Measurements from ENCODE around the gene ZDHHC14. TPM values are rescaled to one million over a fixed set of nuclear protein-coding genes. Genes with fewer than 3 reads are reported as not detected.

Gene ZDHHC14
- total and polyA plus RNA-seq, 2 of the 8 experiments (the other 6 are each of a cell fraction or from before 2014, with no cell fraction given) = 2.9 to 5.3 TPM

- H4K20me1 ChIP-seq (replicated peaks in 1 of 2; ENCODE audit: control insufficient read depth in 1 of 2, insufficient read depth in 2 of 2, low read length in 2 of 2) = no peaks in the 10 kb centered on the region
- H3K36me3 ChIP-seq (ENCODE audit: control insufficient read depth in 2 of 4, insufficient read depth in 4 of 4, low read length in 3 of 4) = no peaks in the 10 kb centered on the region
- DNase-seq (ENCODE audit: low read depth in 1 of 2, low spot score in 2 of 2) (no peak), FAIRE-seq (no peak)
- no peaks in the 10 kb centered on the region for H3K9me3 ChIP-seq (ENCODE audit: insufficient read depth in 2 of 2, low read depth in 1 of 2, low read length in 1 of 2)
- H3K9ac ChIP-seq (replicated peaks in 1 of 4; ENCODE audit: extremely low read depth in 1 of 4, low read depth in 3 of 4, low read length in 3 of 4) = no peak overlapping the region
- H3K18ac ChIP-seq (ENCODE audit: extremely low read depth, low read length) = no peak overlapping the region
- no peak overlapping the region for H2BK20ac ChIP-seq (ENCODE audit: low read length)
- no peaks in the 10 kb centered on the region for H3K79me1 ChIP-seq (ENCODE audit: low read depth, low read length)
- H3K4me1 ChIP-seq (replicated peaks in 1 of 4; ENCODE audit: control insufficient read depth in 3 of 4, insufficient read depth in 4 of 4, low read length in 3 of 4) = peaks cover 0 to 7% (median 0%) of the 10 kb centered on the region in 4 experiments; a peak in 3 of 7 replicates
- no peak overlapping the region for H3K23ac ChIP-seq (ENCODE audit: insufficient read length)
- no peak overlapping the region for H2BK120ac ChIP-seq (replicated peaks; ENCODE audit: low read depth, low read length)
- no peak overlapping the region for H3K4me2 ChIP-seq (ENCODE audit: insufficient read depth in 1 of 2, low read depth in 2 of 2, low read length in 2 of 2)
- no peak for TF ChIP-seq POLR2AphosphoS5 (IDR thresholded peaks at IDR 0.05; ENCODE audit: low read depth, low read length)
- no peak for TF ChIP-seq SIRT6 (IDR thresholded peaks at IDR 0.05; ENCODE audit: low read length)
- TF ChIP-seq MAFK (IDR thresholded peaks at IDR 0.05; ENCODE audit: low read depth, low read length) = no peak
- TF ChIP-seq JUN (IDR thresholded peaks at IDR 0.05; ENCODE audit: low read depth, low read length) = no peak
- TF ChIP-seq SIX5 (IDR thresholded peaks at IDR 0.05; ENCODE audit: low read depth, low read length) = no peak
- TF ChIP-seq SRF (IDR thresholded peaks at IDR 0.05; ENCODE audit: low read depth, low read length) = no peak
- TF ChIP-seq TAF7 (optimal IDR thresholded peaks at IDR 0.05; ENCODE audit: borderline replicate concordance, low read depth, low read length) = no peak
- H3K27me3 ChIP-seq (replicated peaks in 1 of 4; ENCODE audit: control insufficient read depth in 3 of 4, extremely low read depth in 1 of 4, insufficient read depth in 3 of 4, low read length in 3 of 4) = no peaks in the 10 kb centered on the region
- 94% methylated on average over 15 of the region's 15 CpGs; no CpG with 5 or more reads in 1 of the 2 experiments for WGBS, 2 experiments (ENCODE audit: extremely low coverage in 1 of 2, insufficient coverage in 1 of 2, insufficient read length in 1 of 2, insufficient replicate concordance in 2 of 2, low coverage in 1 of 2, low lambda C conversion rate in 2 of 2, missing lambda C conversion rate in 1 of 2)
- no peak overlapping the region for H2BK12ac ChIP-seq (ENCODE audit: low read depth, low read length)
- no peak overlapping the region for H3K14ac ChIP-seq (ENCODE audit: insufficient read length)
- no peak overlapping the region for H3K4me3 ChIP-seq (ENCODE audit: extremely low read depth in 1 of 4, insufficient read depth in 2 of 4, low read depth in 3 of 4, low read length in 4 of 4)
- H2BK15ac ChIP-seq (ENCODE audit: low read length) = no peak overlapping the region
- H3K23me2 ChIP-seq (ENCODE audit: low read depth, low read length) = no peaks in the 10 kb centered on the region
- H2AFZ ChIP-seq (ENCODE audit: low read length) = no peak overlapping the region
- H2AK5ac ChIP-seq (ENCODE audit: low read depth, low read length) = no peak overlapping the region
- H3K56ac ChIP-seq (replicated peaks; ENCODE audit: insufficient read length, low read depth, low read length) = no peak overlapping the region
- H4K8ac ChIP-seq (ENCODE audit: extremely low read depth, insufficient read depth, low read length) = no peak overlapping the region
- no peak overlapping the region for H3K4ac ChIP-seq (replicated peaks; ENCODE audit: insufficient read length, low read depth, low read length)
- CTCF ChIA-PET (ENCODE audit: partially characterized antibody) = interaction anchor here (1.0 to 1.1 kb wide), 2 partner anchors 67 to 273 kb away, joined by 3 read pairs; no protein-coding TSS in a partner anchor
- POLR2A ChIA-PET (ENCODE audit: partially characterized antibody) = no interaction called here
- no peak overlapping the region for H4K91ac ChIP-seq (replicated peaks; ENCODE audit: insufficient read length, low read length)
- no peak overlapping the region for H2BK5ac ChIP-seq (ENCODE audit: low read depth, low read length)
- H3K27ac ChIP-seq (ENCODE audit: low read depth, low read length) = no peak overlapping the region
- H3K79me2 ChIP-seq (ENCODE audit: control insufficient read depth in 1 of 2, insufficient read depth in 2 of 2, low read length in 2 of 2) = no peaks in the 10 kb centered on the region
- H4K5ac ChIP-seq (ENCODE audit: insufficient read length, low read depth, low read length) = no peak overlapping the region
These were observed 219.8 kb downstream of the ZDHHC14 start for GRCh38 chr6:157600807-157601206.
